Inflammatory macrophage treated with lipopolysaccharide for 1 hour (primary cell): Measurements from ENCODE around the gene OR8B4.
"Not testable (repeated sequence)": the region's sequence is repeated elsewhere in the genome, so short reads cannot be mapped to it uniquely, and the experiment has no call there.

Experiments used
- DNase-seq, 2 donors: peaks; one replicate each; pipeline ENCODE4 v3.0.0-alpha.2; 2020 to 2022

Gene OR8B4, protein sequence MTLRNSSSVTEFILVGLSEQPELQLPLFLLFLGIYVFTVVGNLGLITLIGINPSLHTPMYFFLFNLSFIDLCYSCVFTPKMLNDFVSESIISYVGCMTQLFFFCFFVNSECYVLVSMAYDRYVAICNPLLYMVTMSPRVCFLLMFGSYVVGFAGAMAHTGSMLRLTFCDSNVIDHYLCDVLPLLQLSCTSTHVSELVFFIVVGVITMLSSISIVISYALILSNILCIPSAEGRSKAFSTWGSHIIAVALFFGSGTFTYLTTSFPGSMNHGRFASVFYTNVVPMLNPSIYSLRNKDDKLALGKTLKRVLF

DNA sequence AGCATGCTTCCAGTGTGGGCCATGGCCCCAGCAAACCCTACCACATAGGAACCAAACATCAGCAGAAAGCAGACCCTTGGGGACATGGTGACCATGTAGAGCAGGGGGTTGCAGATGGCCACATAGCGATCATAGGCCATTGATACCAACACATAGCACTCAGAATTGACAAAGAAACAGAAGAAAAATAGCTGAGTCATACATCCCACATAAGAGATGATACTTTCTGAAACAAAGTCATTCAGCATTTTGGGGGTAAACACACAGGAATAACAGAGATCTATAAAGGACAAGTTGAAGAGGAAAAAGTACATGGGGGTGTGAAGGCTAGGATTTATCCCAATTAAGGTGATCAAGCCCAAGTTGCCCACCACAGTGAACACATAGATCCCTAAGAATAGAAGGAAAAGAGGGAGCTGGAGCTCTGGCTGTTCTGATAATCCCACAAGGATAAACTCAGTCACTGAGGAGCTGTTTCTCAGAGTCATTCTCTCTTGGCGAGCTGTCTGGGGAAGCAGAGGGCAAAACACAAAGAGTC is at the start of gene OR8B4:
Gene OR8B4 (minus strand): TSS at position 488 of the 538 bp plus-strand sequence. CDS start 0 bp downstream, at position 488.
- no peak for DNase-seq

DNA sequence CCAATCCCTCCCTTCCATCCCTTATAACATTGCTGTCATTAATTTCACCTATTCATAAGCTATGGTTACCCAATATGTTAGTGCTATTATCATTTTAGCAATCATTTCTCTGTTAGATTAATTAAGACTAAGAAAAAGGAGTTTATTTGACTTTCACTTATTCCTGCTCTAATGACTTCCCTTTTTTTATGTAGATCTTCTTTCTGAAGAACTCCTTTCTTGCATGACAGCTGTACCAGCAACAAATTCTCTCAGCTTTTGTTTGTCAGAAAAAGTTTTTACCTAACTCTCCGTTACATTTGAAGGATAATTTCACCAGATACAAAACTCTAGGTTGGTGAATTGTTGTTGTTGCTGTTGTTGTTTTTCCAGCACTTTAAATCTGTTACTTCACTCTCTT is 49.4 kb upstream of the OR8B4 start:
- no peak for DNase-seq

DNA sequence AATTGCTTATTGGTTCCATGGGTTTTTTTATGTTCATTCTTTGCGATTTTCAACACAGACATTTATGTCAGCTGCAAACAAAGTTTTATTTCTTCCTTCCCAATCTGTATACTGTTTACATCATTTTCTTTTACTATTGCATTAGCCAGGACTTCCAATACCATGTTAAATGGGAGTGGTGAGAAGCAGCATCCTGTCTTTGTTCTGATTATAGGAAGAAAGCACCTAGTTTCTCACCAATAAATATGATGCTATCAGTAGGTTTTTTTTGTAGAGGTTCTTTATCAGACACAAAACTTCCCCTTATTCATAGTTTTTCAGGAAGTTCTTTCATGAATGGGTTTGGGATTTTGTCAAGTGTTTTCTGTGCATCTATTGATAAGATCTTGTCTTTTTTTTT is 48.8 kb upstream of the OR8B4 start:
- DNase-seq, result no peak

DNA sequence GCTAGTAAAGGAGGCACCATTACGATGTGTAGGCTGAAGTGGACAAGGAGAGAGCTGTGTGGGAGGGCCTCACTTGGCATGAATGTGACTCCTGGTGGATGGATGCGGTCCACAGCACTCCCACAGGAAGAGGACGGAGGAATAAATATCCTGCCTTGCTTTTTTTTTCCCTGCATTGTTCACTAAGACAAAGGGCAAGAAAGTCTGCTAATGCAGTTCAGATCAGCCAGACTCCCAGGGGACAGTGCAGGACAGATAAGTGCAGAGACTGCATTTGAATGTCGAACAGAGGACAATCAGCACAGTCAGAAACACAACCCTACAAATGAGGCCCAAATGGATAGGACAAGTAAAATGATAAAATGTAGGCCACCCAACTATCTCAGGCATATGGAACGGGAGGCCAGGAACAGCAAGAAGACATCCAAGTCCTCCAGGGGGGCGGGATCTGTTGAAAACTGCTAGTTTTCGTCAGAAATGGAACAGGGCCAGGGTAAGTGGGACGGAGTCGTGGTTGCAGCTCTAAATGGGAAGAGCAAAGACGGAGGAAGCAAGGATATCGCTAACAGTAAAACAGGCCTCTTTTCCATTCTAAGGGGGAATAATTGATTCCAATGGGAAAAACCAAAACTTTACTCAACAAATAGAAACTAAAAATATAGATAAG is 46.0 kb upstream of the OR8B4 start:
- DNase-seq, result no peak

DNA sequence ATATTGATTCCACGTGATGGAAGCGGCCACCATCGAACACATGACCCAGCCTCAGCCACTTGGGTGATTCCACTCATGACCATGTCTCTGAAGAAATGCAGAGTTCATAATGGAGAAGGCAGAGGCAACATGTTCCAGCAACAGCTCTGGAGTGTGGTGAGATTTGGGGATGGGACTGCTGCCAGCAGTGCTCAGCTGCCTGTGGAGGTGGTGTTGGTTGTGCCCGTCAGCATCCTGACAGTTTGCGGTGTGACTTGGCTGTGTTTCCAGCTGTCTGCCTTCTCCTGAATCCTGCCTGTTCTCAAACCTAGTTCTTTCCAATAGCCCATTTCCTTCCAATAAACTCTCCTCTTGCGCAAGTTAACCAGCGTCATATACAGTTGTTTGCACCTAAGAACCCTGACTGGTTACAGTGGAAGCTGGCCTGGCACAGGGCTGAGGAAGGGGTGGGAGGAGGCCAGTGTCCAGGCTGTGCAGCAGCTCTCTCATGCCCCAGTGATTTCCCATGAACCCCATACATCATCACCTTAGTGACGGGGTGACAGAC is 42.8 kb upstream of the OR8B4 start:
- DNase-seq, result no peak

DNA sequence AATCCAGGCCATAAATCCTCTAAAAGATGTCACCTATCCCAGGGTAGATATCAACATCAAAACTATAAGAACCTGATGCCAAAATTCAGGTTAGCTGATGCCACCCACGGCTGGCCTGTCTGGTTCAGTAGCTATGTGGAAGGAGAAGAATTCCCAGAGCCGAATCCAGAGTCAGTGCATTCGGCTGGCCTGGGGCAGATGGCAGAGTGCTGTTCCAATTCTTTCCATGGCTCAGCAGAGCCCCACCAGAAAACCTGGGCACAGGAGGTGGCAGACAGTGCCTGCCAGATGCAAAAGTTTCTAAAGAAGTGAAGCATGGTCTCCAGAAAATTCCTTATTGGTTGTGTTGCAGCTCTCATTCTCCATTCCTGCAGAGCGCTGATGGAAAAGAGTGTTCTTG is 40.7 kb upstream of the OR8B4 start:
- no peak for DNase-seq

DNA sequence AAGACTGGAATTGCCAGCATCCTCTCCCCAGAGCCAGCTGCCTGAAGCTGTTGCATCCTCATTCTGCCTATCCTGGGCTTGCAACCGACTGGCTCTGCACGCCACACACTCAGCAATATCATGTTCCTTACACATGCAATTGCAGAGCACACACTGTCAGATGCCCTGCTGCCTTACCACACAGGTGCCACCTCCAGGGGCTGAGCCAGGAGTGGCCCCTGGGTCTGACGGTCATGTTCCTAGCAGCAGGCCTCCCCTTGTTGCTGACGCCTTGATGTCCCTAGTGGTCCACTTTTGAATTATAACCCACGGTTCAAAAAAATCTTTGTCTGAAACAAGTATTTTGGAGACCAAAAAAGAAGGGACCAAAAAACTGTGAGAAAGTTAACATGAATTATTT is 39.3 kb upstream of the OR8B4 start:
- DNase-seq, result no peak

DNA sequence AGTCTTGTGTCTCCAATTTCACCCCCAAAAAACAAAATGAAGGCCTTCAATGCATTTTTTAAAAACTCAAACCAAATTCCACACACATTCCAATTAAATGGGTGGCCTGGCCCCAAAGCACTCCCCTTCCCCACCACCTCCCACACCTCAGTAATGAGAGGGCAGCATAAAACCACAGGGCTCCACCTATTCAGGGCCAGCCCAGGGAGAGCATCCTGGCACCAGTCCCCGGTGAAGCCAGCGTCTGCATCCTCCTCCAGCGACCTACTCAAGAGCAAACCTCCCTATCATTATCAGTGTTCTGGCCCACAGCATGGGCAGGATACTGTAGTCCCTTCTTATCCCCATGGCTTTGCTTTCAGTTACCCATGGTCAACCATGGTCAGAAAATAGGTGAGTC is 38.7 kb upstream of the OR8B4 start:
- no peak for DNase-seq

DNA sequence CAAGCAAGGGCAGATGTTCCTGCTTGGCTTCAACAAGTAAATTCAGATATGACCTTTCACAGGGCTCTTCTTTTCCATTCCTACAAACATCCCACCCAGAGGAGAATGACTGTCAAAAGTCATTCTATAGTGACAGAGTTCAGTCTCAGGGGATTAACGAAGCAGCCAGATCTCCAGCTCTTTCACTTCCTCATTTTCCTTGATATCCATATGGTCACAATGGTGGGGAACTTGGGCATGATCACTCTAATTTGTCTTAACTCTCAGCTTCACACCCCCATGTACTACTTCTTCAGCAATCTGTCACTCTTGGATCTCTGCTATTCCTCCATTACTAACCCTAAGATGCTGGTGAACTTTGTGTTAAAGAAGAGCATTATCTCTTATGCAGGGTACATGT is 35.8 kb upstream of the OR8B4 start:
- no peak for DNase-seq

DNA sequence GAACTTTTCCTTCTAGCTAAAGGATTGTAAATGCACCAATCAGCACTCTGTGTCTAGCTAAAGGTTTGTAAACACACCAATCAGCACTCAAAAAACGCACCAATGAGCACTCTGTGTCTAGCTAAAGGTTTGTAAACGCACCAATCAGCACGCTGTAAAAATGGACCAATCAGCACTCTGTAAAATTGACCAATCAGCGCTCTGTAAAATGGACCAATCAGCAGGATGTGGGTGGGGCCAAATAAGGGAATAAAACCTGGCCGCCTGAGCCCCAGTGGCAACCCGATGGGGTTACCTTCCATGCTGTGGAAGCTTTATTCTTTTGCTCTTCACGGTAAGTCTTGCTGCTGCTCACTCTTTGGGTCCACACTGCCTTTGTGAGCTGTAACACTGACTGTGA is 34.7 kb upstream of the OR8B4 start:
- not testable (repeated sequence) for DNase-seq

DNA sequence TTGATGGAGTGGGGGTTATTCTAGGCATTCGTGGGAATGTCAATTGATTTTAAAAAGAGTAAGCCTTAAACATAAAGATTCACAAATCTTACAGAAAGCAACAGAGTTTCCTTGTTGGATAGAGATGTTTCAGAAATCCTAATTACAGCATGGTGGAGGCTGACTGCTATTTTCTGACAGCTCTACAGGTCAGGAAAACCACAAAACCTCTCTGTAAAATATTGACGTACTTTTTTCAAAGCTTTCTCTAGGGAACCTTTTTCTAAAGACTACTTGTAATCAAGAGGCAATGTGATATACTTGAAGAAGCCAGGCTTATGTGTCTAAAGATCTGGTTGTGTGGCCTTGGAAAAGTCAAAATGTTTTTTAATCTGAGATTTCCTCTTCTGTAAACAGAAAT is 29.9 kb upstream of the OR8B4 start:
- no peak for DNase-seq

DNA sequence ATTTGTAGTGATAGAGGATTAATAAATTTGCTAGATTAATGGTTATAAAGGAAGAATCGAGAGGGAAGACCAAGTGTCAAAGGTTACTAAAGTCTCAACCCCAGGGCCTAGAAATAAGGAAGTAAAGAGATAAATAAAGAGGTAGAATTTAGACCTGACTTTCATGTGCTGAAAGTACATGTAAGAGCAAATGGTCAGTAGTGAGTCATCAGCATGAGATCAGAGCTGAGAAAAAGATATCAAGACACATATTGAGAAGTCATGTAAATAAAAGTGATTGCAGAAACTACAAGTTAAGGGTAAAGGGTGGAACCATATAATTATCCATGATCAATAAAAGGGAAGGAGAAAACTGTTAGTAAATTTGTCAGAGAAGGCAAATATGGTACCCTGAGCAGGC is 22.2 kb upstream of the OR8B4 start:
- no peak for DNase-seq

DNA sequence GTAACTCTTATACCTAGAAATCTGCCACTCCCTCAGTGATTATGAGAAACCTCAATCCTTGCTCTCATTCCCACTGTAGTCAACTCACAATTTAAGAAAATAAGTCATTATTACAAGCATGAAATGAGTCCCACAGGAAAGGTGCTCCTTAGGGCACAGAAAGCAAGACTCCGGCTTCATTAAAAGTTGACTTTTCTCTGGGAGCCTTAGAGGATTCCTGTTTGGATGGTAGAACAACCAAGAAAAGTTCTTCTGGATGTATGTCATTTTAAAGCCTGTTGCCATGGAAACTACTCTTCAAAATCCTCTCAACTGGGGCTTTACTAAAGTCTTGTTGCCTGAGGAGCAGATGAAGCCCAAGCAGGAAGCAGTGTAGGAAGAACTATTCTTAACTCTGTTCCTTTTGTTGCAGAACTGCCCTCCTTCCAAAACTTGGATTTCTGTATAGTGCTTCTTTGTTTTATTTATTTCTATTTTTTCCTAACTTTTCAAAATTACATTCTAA is 21.0 kb upstream of the OR8B4 start, which contains the start of gene OR8B8:
Gene OR8B8 (minus strand): TSS at position 51 of the 505 bp plus-strand sequence. CDS start 4,611 bp downstream, outside the sequence.
- no peak for DNase-seq

DNA sequence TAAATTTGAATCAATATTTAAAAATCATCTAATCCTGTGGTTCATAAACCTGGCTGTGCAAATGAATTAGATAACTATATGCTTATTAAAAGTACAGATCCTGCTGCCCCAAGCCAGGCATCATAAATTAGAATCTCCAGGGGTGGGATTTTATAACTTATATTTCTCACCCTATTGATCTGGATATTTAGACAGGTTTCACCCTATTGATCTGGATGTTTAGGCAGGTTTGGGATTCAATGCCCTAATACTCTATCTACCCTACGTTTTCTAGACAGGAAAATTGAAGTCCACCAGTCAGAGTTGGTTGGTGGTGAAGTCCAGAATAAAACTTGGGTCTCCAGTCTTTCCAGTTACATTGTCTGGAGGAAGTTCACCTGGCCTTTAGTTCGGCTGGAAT is 18.2 kb upstream of the OR8B4 start:
- DNase-seq, result no peak

DNA sequence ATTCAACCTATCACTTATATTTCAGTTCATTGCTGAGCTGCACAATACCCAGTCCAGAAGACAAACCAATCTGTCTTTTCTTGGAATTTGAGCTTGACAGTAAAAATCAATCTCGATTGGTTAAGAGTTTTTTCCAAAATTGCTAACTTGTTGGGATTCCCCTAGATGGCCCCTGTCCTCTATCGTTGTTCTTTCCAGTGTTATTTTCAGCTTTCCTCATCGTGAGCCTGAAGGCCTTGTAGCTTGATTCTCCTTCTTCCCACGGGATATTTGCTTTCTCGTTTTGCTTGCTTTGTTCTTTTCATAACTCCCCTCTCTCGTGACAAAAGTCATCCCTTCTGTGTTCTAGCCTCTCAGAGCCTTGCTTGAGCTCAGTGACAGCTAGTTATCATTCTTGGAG is 17.8 kb upstream of the OR8B4 start:
- no peak for DNase-seq

DNA sequence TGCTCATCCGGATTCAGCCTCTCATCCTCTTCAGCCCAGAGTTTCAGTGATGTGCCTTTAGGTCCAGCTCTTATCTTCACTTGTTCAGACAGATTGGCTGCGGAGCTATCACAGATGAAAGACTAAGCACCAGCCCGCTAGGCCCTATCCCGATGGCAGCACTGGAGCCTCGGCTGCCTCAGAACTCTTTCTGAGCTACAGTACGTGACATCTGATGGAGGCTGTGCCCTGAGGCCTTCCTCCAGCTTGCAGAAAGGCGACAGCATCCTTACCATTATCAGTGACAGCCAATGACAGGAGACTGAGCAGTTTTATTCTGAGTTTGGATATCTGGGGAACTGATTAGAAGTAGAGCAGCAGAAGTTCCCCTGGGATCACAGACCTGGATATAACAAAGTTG is 16.8 kb upstream of the OR8B4 start:
- no peak for DNase-seq

DNA sequence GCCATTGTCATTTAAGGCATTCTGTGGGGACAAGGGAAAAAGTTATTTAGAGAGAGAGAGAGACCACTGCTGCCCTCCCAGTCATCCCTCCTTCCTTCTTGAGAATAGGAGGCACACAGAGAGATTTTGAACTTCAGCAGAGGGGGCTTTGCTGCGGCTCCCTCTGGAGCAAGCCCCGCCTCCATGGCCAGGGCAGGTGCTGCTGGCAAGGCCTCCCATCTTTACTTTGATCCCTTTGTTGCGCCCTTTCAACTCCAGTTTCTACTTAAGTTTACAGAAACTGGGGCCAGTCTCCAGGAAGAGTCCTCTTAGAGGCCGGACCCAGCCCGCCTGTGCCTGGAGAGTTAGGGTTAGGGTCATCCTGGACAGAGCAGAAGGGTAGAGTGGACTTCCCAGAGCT is 16.4 kb upstream of the OR8B4 start:
- DNase-seq, result no peak

DNA sequence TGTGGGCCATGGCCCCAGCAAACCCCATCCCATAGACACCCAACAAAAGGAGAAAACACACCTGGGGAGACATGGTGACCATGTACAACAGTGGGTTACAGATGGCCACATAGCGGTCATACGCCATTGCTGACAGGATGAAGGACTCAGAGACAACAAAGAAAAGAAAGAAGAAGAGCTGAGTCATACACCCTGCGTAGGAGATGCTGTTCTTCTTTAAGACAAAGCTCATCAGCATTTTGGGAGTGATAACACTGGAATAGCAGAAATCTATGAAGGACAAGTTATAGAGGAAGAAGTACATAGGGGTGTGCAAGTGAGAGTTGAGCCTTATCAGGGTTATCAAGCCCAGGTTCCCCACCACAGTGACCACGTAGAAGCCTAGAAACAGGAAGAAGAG is 15.9 kb upstream of the OR8B4 start:
- DNase-seq, result no peak

DNA sequence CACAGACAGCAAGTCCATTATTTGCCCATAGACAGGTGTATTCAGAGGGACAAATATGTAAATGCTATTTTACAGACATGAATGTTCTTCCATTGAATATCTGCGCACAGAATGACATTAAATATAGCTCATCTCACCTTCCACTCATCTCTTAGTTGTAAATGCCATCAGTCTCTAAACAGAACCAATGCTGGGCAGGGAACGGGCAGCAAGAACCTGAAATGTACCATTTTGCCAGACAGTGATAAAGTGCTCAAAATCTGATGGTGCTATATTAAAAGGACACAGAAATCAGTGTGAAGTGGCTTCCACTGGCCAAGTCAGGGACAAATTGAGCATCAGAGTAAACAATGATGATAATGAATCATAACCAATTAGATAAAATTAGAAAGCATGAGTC is 10.0 kb upstream of the OR8B4 start:
- no peak for DNase-seq

DNA sequence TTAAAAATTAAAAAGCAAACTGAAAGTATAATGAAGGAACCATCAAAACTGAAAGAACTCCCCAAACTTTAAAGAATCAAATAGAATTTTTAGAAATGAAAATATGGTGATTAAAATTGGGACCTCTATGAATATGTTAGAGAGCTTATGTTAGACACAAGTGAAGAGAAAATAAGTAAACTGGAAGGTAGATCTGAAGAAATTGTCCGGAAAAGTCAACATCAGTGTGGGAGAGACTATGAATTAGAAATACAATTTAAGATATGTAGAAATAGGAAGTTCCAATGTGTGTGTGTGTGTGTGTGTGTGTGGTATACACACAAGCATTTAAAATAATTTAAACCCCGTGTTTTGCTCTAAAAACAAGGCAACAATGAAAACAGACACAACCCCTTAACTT is 4.9 kb upstream of the OR8B4 start:
- no peak for DNase-seq

DNA sequence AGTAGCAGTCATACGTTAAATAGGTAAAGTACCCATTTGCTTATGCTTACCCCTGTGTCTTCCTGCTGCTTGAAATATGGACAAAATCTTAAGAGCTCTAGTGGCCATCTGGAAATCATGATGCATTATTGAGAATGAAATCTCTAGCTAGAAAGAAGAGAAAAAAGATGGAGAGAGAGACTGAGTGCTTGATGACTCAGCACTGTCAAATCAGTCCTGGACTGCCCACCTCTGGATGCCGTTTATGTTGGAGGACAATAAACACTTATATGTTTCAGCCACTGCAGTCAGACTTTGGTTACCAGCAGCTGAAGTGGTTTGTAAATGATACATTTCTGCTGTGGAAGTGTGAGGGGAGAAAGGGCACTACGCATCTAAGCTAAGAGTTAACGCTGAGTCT is 3.6 kb downstream of the OR8B4 start:
- DNase-seq, result no peak

DNA sequence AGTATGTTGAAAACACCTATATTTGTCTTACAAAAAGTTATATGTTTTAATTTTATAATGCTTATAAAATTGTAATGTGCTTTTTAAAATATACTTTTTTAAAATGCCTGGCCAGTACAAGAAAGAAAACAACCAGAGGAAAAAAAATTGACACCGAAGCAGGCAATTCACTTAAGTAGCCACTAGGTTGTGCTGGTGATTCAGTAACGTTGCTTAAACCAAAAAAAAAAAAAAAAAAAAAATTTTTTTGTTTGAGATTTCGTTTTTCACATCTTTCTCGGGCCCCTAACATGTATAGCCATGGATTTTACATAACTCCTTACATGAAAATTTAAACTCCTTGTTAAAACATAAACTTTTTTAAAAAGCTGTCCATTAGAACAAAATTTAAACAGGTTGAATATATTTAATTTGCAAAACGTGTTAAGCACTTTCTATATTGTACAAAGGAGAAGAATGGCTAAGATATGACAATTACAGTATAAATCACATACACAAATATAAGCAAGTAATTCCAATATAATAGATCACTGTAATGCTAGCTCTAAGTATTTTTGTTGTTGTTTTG is 9.2 kb downstream of the OR8B4 start:
- DNase-seq, result peak; percentile 14 to 33

DNA sequence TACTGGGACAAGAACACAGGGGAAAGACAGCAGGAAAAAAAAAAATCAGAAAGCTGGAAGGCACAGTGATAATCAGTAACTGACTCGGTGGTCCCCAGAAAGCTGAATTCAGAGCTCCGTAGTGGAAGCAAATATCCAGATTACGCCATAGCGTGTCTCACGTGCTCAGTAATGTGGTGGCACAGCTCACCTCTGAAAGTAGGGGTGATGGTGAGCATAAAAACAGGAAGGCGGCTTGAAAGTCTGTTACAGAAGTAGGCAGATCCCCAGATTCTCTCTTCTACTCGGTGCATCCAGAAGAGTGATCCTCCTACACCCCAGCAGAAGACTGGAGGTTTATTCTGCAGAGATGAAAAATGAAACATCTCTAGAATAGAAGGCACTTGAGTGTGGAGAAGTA is 14.8 kb downstream of the OR8B4 start:
- DNase-seq, result no peak

DNA sequence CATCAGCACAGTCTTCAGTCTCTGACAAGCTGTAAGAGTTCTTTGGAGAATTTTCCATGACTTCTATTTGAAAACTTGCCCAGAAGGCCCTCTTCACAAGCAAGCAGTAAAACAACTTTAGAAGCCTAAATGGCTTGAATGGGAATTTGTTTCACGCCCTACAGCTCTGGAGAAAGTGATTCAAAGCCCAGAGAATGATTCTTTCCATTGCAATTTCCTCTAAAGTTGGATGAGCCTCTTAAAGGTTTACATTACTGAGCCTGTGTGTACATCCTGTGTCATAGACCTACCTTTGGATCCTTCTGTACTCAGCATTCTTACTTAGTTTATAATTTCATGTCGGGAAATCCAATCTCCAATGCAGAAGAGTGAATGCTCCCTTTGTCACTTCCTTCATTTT is 19.1 kb downstream of the OR8B4 start:
- DNase-seq, result no peak
